Endothelial cell (in vitro differentiated cells): ENCODE data around the gene CDK14. TPM values are rescaled to one million over a fixed set of nuclear protein-coding genes. Genes with fewer than 3 reads are reported as not detected.

ENCODE experiments used
- DNase-seq: peaks from one replicate; pipeline ENCODE4 v3.0.0; 2021; ENCODE audit warnings: low spot score
- H3K27ac Mint-ChIP-seq: one replicate; pipeline ENCODE4 v1.8.0; 2021; ENCODE audit warnings: mixed read lengths, inconsistent platforms; ENCODE audit not compliant: unreplicated experiment
- H3K27me3 Mint-ChIP-seq: one replicate; pipeline ENCODE4 v1.8.0; 2021; ENCODE audit warnings: mild to moderate bottlenecking, moderate library complexity, mixed read lengths, inconsistent platforms; ENCODE audit not compliant: unreplicated experiment
- H3K36me3 Mint-ChIP-seq: one replicate; pipeline ENCODE4 v1.8.0; 2021; ENCODE audit warnings: mild to moderate bottlenecking, low read depth, mixed read lengths, inconsistent platforms; ENCODE audit not compliant: unreplicated experiment
- H3K4me1 Mint-ChIP-seq: one replicate; pipeline ENCODE4 v1.8.0; 2021; ENCODE audit warnings: mild to moderate bottlenecking, mixed read lengths, inconsistent platforms; ENCODE audit not compliant: unreplicated experiment
- H3K4me3 Mint-ChIP-seq: one replicate; pipeline ENCODE4 v1.8.0; 2021; ENCODE audit warnings: mild to moderate bottlenecking, mixed read lengths, inconsistent platforms; ENCODE audit not compliant: unreplicated experiment
- H3K9me3 Mint-ChIP-seq: one replicate; pipeline ENCODE4 v1.8.0; 2021; ENCODE audit warnings: mixed read lengths, inconsistent platforms; ENCODE audit not compliant: unreplicated experiment
- CTCF ChIP-seq: fragments of 200-600 bp; sonication (generic); IDR thresholded peaks from one replicate; pipeline ENCODE4 v1.5.0; 2021; ENCODE audit warnings: antibody characterized with exemption; ENCODE audit not compliant: unreplicated experiment
- total RNA-seq: library from RNA; stranded (reverse); fragmentation: NEBNext Ultra II Directional; extraction: Animal tissue kit (Norgen Biotek cat#: 25700); gene quantifications from one replicate; pipeline ENCODE4 v1.2.1, GENCODE V29; 2021; ENCODE audit not compliant: unreplicated experiment

Gene CDK14
- total RNA-seq, 1 donor from 2014 or later: 30.2 TPM

- Mint-ChIP-seq H3K36me3 (no peaks in the 10 kb centered on the region), H3K9me3 (no peaks in the 10 kb centered on the region)
- no peak for TF ChIP-seq CTCF
These were observed 541.8 kb downstream of the CDK14 start for GRCh38 chr7:91137788-91138368.

GRCh38 chr7:91140286-91140685, 544.2 kb downstream of the CDK14 start:
- no peak for DNase-seq
- no peak for TF ChIP-seq CTCF
- no peaks in the 10 kb centered on the region for H3K36me3 Mint-ChIP-seq
- no peaks in the 10 kb centered on the region for H3K9me3 Mint-ChIP-seq
- peaks cover 2% of the 10 kb centered on the region for H3K27me3 Mint-ChIP-seq
- no peak overlapping the region for H3K27ac Mint-ChIP-seq
- no peak overlapping the region for H3K4me3 Mint-ChIP-seq
- H3K4me1 Mint-ChIP-seq: peaks cover 6% of the 10 kb centered on the region

More at GRCh38 chr7:91137788-91138368, 541.8 kb downstream of the CDK14 start:
- no peak for DNase-seq
- Mint-ChIP-seq H3K27ac (no peak overlapping the region), H3K4me1 (peaks cover 6% of the 10 kb centered on the region), H3K4me3 (no peak overlapping the region), H3K27me3 (peaks cover 2% of the 10 kb centered on the region)

- Mint-ChIP-seq H3K27ac (no peak overlapping the region), H3K9me3 (no peaks in the 10 kb centered on the region), H3K36me3 (no peaks in the 10 kb centered on the region), H3K4me1 (peaks cover 6% of the 10 kb centered on the region), H3K27me3 (peaks cover 2% of the 10 kb centered on the region), H3K4me3 (no peak overlapping the region)
- no peak for TF ChIP-seq CTCF
- DNase-seq: no peak
These were observed 544.9 kb downstream of the CDK14 start for GRCh38 chr7:91140982-91141381.

- H3K36me3 Mint-ChIP-seq: no peaks in the 10 kb centered on the region
- H3K4me3 Mint-ChIP-seq: no peak overlapping the region
- no peak for DNase-seq
- H3K9me3 Mint-ChIP-seq: no peaks in the 10 kb centered on the region
- peaks cover 2% of the 10 kb centered on the region for H3K27me3 Mint-ChIP-seq
- peaks cover 6% of the 10 kb centered on the region for H3K4me1 Mint-ChIP-seq
- TF ChIP-seq CTCF: no peak
- H3K27ac Mint-ChIP-seq: no peak overlapping the region
These were observed 546.6 kb downstream of the CDK14 start for GRCh38 chr7:91142743-91143142.

- TF ChIP-seq CTCF: no peak
- Mint-ChIP-seq H3K36me3 (no peaks in the 10 kb centered on the region), H3K4me3 (no peak overlapping the region), H3K27ac (no peak overlapping the region), H3K9me3 (no peaks in the 10 kb centered on the region), H3K27me3 (no peaks in the 10 kb centered on the region), H3K4me1 (no peaks in the 10 kb centered on the region)
- DNase-seq: no peak
These were observed 553.5 kb downstream of the CDK14 start for GRCh38 chr7:91149341-91150246.
